GM12878 (cell line): ENCODE data around the gene DMXL1. TPM values are rescaled to one million over a fixed set of nuclear protein-coding genes. Genes with fewer than 3 reads are reported as not detected.
A peak's percentile ranks its signal among the peaks of the same experiment; 100 is the strongest.

ENCODE experiments used
- ATAC-seq: fragments of 200-7000 bp; cut with Tn5 transposase; 3 replicates; pipeline ENCODE4 v1.9.1; 2020; ENCODE audit warnings: mild to moderate bottlenecking, moderate library complexity
- BruUV-seq: library from RNA; stranded (reverse); fragments of 400-500 nt; replicated peaks from 2 replicates; lab custom pipeline; 2021; lab: Mats Ljungman, UMichigan
- CTCF ChIA-PET: fragments of 300-600 bp; sonication (Branson Sonifier 250); formaldehyde crosslinking; extraction: SDS; loops from one replicate; lab custom pipeline; 2021; ENCODE audit warnings: inconsistent platforms; lab: Yijun Ruan, JAX
- POLR2A ChIA-PET: fragments of 350-600 bp; formaldehyde crosslinking; extraction: SDS; loops from one replicate; lab custom pipeline; 2021; ENCODE audit warnings: inconsistent platforms; lab: Charles Lee
- RAD21 ChIA-PET: fragments of 300-600 bp; sonication (Branson Sonifier 250); formaldehyde crosslinking; loops from one replicate; lab custom pipeline; 2023; ENCODE audit warnings: antibody characterized with exemption; ENCODE audit not compliant: unreplicated experiment; lab: Charles Lee
- SMC1A ChIA-PET: fragments of 300-600 bp; sonication (Branson Sonifier 250); formaldehyde crosslinking; loops from one replicate; lab custom pipeline; 2023; ENCODE audit not compliant: unreplicated experiment, uncharacterized antibody; lab: Charles Lee
- DNase-seq: peaks from one replicate; pipeline ENCODE4 v3.0.0-alpha.2; 2011; ENCODE audit warnings: low read depth, low spot score
- FAIRE-seq: peaks from 3 replicates; lab custom pipeline; 2011; peaks lifted over from hg19 to GRCh38; lab: Jason Lieb, UNC
- H2AFZ ChIP-seq: 2 replicates; pipeline ENCODE4 v1.6.0; 2011; ENCODE audit warnings: low read depth, low read length, control low read depth; ENCODE audit not compliant: control insufficient read depth
- H3K27ac ChIP-seq: 2 replicates; pipeline ENCODE4 v1.5.1; 2011; ENCODE audit warnings: control low read depth; ENCODE audit not compliant: control insufficient read depth, insufficient read depth
- H3K27me3 ChIP-seq, 2 experiments: replicated peaks in 1 of 2; 2 replicates each; pipeline versions ENCODE4 v1.6.0 to v1.6.1; 2011; ENCODE audit warnings: low read length in 1 of 2; ENCODE audit not compliant: control insufficient read depth in 2 of 2, insufficient read depth in 2 of 2
- H3K36me3 ChIP-seq, 2 experiments: 2 replicates each; pipeline ENCODE4 v1.5.1; 2011; ENCODE audit warnings: low read length in 1 of 2; ENCODE audit not compliant: control insufficient read depth in 2 of 2, insufficient read depth in 2 of 2
- H3K4me1 ChIP-seq: 2 replicates; pipeline ENCODE4 v1.6.1; 2011; ENCODE audit warnings: mild to moderate bottlenecking, low read length, moderate library complexity, mixed read lengths; ENCODE audit not compliant: control insufficient read depth, insufficient read depth
- H3K4me2 ChIP-seq: 2 replicates; pipeline ENCODE4 v1.6.0; 2011; ENCODE audit warnings: control low read depth; ENCODE audit not compliant: control insufficient read depth, insufficient read depth
- H3K4me3 ChIP-seq: fragments of 200-600 bp; sonication (generic); 2 replicates; pipeline ENCODE4 v1.5.1; 2016
- H3K79me2 ChIP-seq: 2 replicates; pipeline ENCODE4 v1.6.0; 2011; ENCODE audit warnings: low read length; ENCODE audit not compliant: control insufficient read depth, insufficient read depth
- H3K9ac ChIP-seq: 2 replicates; pipeline ENCODE4 v1.8.0; 2011; ENCODE audit warnings: low read length, control low read depth, mixed read lengths; ENCODE audit not compliant: control insufficient read depth, insufficient read depth
- H3K9me3 ChIP-seq: replicated peaks from 3 replicates; pipeline ENCODE4 v1.5.1; 2011; ENCODE audit warnings: mild to moderate bottlenecking, low read length; ENCODE audit not compliant: control insufficient read depth, insufficient read depth
- H4K20me1 ChIP-seq: 2 replicates; pipeline ENCODE4 v1.6.0; 2011; ENCODE audit not compliant: control insufficient read depth, insufficient read depth
- BACH1 ChIP-seq: fragments of 450-650 bp; IDR thresholded peaks from 2 replicates; pipeline ENCODE4 v1.6.1; 2017; ENCODE audit warnings: mild to moderate bottlenecking, borderline replicate concordance
- BHLHE40 ChIP-seq, 2 experiments: fragments of 450-650 bp in 1 of 2; IDR thresholded peaks; 2 replicates each; pipeline ENCODE4 v1.6.1; 2011 to 2017; ENCODE audit warnings: low read depth in 2 of 2, borderline replicate concordance in 1 of 2, improper control_type of control experiment in 1 of 2, low read length in 1 of 2, mild to moderate bottlenecking in 1 of 2
- CBFB ChIP-seq: IDR thresholded peaks from 2 replicates; pipeline ENCODE4 v1.6.1; 2016; ENCODE audit warnings: antibody characterized with exemption, low read depth
- EGR1 ChIP-seq, 2 experiments: IDR thresholded peaks; 1 replicate in 1 of 2; 2 replicates in 1 of 2; pipeline ENCODE4 v1.6.1; 2011 to 2012; ENCODE audit warnings: low read depth in 2 of 2, low read length in 2 of 2, borderline replicate concordance in 1 of 2, mild to moderate bottlenecking in 1 of 2, moderate library complexity in 1 of 2
- FOXM1 ChIP-seq: IDR thresholded peaks from 2 replicates; pipeline ENCODE4 v1.6.1; 2012; ENCODE audit warnings: low read depth, mild to moderate bottlenecking, inconsistent platforms, low read length, moderate library complexity
- IRF4 ChIP-seq: IDR thresholded peaks from 2 replicates; pipeline ENCODE4 v1.6.1; 2011; ENCODE audit warnings: low read depth, low read length
- JUNB ChIP-seq: IDR thresholded peaks from 2 replicates; pipeline ENCODE4 v1.6.1; 2016; ENCODE audit warnings: antibody characterized with exemption, mild to moderate bottlenecking
- MYC ChIP-seq: IDR thresholded peaks from 2 replicates; pipeline ENCODE4 v1.6.1; 2011; ENCODE audit warnings: mild to moderate bottlenecking, low read length, moderate library complexity, inconsistent platforms; ENCODE audit not compliant: insufficient read depth, insufficient replicate concordance, insufficient read length, severe bottlenecking
- NFIC ChIP-seq: IDR thresholded peaks from 2 replicates; pipeline ENCODE4 v1.6.1; 2012; ENCODE audit warnings: low read depth, mild to moderate bottlenecking, inconsistent platforms, low read length, moderate library complexity
- RAD51 ChIP-seq: fragments of 450-650 bp; IDR thresholded peaks from 2 replicates; pipeline ENCODE4 v1.6.1; 2016; ENCODE audit warnings: moderate library complexity, mild to moderate bottlenecking, inconsistent platforms
- RUNX3 ChIP-seq: IDR thresholded peaks from 2 replicates; pipeline ENCODE4 v1.6.1; 2012; ENCODE audit warnings: low read length, inconsistent platforms
- WGBS: methylation state at CpG from one replicate; pipeline ENCODE4 v1.1.6; 2016; ENCODE audit warnings: low lambda C conversion rate; ENCODE audit not compliant: insufficient replicate concordance, insufficient coverage; ENCODE audit errors: missing lambda C conversion rate; 5-methylcytosine and 5-hydroxymethylcytosine counted together
- in situ Hi-C: fragments of 300-500 bp; cut with MboI; formaldehyde crosslinking; loops from 9 replicates; pipeline ENCODE4 v1.14.3; 2018; ENCODE audit warnings: mixed read lengths
- intact Hi-C: fragments of 100-400 bp; cut with micrococcal nuclease; formaldehyde crosslinking; loops from one replicate; pipeline ENCODE4 v1.14.2; 2022; ENCODE audit not compliant: unreplicated experiment
- polyA plus RNA-seq, 11 experiments: library from polyadenylated mRNA; depleted of rRNA in 4 of 11; unstranded in 6 of 11; stranded (reverse) in 5 of 11; fragments of >200 nt; fragmentation: Nextera tagmentation in 4 of 11; fragmentation: Illumina TruSeq in 1 of 11; extraction: Ambion mirVana in 4 of 11; extraction: Trizol in 1 of 11; gene quantifications; 1 replicate in 1 of 11; 2 replicates in 10 of 11; pipeline versions ENCODE4 v1.2.1 to v1.2.3, GENCODE V29; 2011 to 2016; ENCODE audit warnings: inconsistent platforms in 2 of 11, missing spikeins in 2 of 11, low read depth in 1 of 11
- total RNA-seq, 4 experiments: library from RNA; depleted of rRNA in 3 of 4; stranded (reverse); fragments of >200 nt in 3 of 4; fragmentation: Illumina TruSeq in 1 of 4; extraction: Trizol in 1 of 4; gene quantifications; 2 replicates each; pipeline versions ENCODE4 v1.2.1 to v1.2.3, GENCODE V29; 2013 to 2021

The DMXL1 gene
- total and polyA plus RNA-seq, 10 of the 15 experiments (the other 5 are each of a cell fraction or from before 2014, with no cell fraction given) = 9.1 to 67.7 (median 34.1) TPM

DNA sequence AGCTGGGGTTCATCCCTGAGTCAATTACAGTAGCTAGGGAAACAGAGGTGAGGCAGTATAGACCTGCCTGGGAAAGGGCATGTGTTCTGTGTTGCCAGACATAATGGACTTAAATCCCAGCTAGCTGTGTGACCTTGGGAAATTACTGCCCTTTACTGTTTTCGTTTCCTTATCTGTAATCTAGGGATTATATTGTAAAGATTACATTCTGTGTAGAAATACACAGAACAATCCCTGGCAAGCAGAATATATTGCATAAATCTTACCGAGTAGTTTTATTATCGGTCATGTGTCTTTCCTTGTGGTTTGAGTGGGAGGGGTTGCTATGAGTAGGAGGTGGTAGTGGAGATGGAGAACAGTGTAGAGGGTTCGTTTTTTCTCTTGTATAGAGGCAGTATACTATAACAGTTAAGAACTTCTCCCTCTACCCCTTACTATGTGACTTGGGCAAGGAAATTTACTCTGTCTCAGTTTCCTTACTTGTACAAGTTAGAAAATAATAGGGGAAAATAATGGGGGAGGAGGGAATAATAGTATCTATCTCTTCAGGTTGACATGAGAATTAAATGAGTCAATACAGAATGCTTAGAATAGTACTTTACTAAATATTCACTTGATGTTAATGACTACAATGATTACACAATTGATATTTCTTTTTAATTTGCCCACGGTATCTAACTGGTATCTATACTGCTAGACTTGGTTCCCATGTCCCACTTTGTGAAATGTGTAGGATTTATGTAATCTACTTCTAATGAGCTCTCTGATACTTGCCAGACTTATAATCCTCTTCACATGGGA, 7.1 kb upstream of the DMXL1 start:
- Histone ChIP-seq H3K79me2 (no peaks in the 10 kb centered on the region), H4K20me1 (no peaks in the 10 kb centered on the region), H2AFZ (peak overlapping the region; percentile 72), H3K9me3 (no peaks in the 10 kb centered on the region), H3K4me1 (peaks cover 12% of the 10 kb centered on the region), H3K9ac (no peak overlapping the region), H3K36me3 (no peaks in the 10 kb centered on the region), H3K4me2 (peak overlapping the region; percentile 35), H3K4me3 (no peak overlapping the region), H3K27me3 (no peaks in the 10 kb centered on the region), H3K27ac (peak overlapping the region; percentile 18; the same call in 1 of the 2 replicates)
- ChIA-PET CTCF (interaction anchor here (0.9 to 1.8 kb wide), 2 partner anchors 22 to 349 kb away, joined by 4 to 5 read pairs; no protein-coding TSS in a partner anchor), POLR2A (interaction anchor here (1.2 kb wide), 1 partner anchor 11 kb away, joined by 3 read pairs; no protein-coding TSS in a partner anchor), RAD21 (interaction anchor here (0.8 to 1.3 kb wide), 2 partner anchors 41 to 42 kb away, joined by 3 to 5 read pairs; no protein-coding TSS in a partner anchor), SMC1A (interaction anchor here (0.9 to 2.0 kb wide), 4 partner anchors 9 to 252 kb away, joined by 3 to 5 read pairs (median 4); no protein-coding TSS in a partner anchor)
- peak; percentile 91 for ATAC-seq
- BruUV-seq = no TSS peak
- 23% methylated on average over 5 of the region's 5 CpGs for WGBS
- intact Hi-C loops = no loop called here
- in situ Hi-C loops = no loop called here
- TF ChIP-seq RUNX3 = peak; percentile 96
- 0 out of 2 replicates have a peak, but pooled peaks have one; percentile 49 for TF ChIP-seq NFIC
- TF ChIP-seq BHLHE40 (IDR thresholded peaks at IDR 0.05; ENCODE audit: borderline replicate concordance in 1 of 2, low read depth in 2 of 2, low read length in 1 of 2) = peak in 1 of 2 experiments; percentile 5; a peak in 1 of 4 replicates
- TF ChIP-seq FOXM1 = peak; percentile 25; the same call in 1 of the 2 replicates
- TF ChIP-seq RAD51 = peak; percentile 47; the same call in 1 of the 2 replicates
- peak; percentile 75 for TF ChIP-seq JUNB
- TF ChIP-seq CBFB = peak; percentile 76
- TF ChIP-seq EGR1 (IDR thresholded peaks at IDR 0.05; ENCODE audit: borderline replicate concordance in 1 of 2, low read depth in 2 of 2, low read length in 2 of 2) = peak in 1 of 2 experiments; percentile 79; a peak in 1 of 3 replicates
- TF ChIP-seq BACH1 = no peak
- 0 out of 2 replicates have a peak, but pooled peaks have one; percentile 38 for TF ChIP-seq IRF4
- no peak for TF ChIP-seq MYC
- DNase-seq = no peak
- FAIRE-seq = peak; percentile 61
